K562 (cell line): ENCODE results near the gene ITPK1. TPM values are rescaled to one million over a fixed set of nuclear protein-coding genes. Genes with fewer than 3 reads are reported as not detected.

Experiments used
- ATAC-seq: fragments of 200-7000 bp; cut with Tn5 transposase; 3 replicates; pipeline ENCODE4 v1.9.1; 2020; ENCODE audit warnings: moderate library complexity
- BruUV-seq: library from RNA; stranded (reverse); fragments of 400-500 nt; replicated peaks from 2 replicates; lab custom pipeline; 2021; lab: Mats Ljungman, UMichigan
- CTCF ChIA-PET: fragments of 300-600 bp; formaldehyde crosslinking; extraction: SDS; loops from one replicate; lab custom pipeline; 2021; ENCODE audit warnings: low intra/inter-chr PET ratio; lab: Yijun Ruan, JAX
- POLR2A ChIA-PET: fragments of 300-600, 350-650 bp; sonication (Branson Sonifier 250); formaldehyde crosslinking; extraction: SDS; loops from one replicate; lab custom pipeline; 2021; ENCODE audit warnings: antibody characterized with exemption, inconsistent platforms; lab: Yijun Ruan, JAX
- DNase-seq, 4 experiments: peaks; one replicate each; pipeline versions ENCODE4 v3.0.0 to v3.0.0-alpha.2; 2011 to 2018; ENCODE audit warnings: low spot score in 3 of 4, mixed read lengths in 3 of 4; ENCODE audit errors: extremely low read depth in 1 of 4
- FAIRE-seq: peaks from 2 replicates; lab custom pipeline; 2011; peaks lifted over from hg19 to GRCh38; lab: Jason Lieb, UNC
- H2AFZ ChIP-seq: 2 replicates; pipeline ENCODE4 v1.6.0; 2011; ENCODE audit warnings: low read depth, low read length, control low read depth, inconsistent platforms
- H3K27ac ChIP-seq: fragments of 200-600 bp; 3 replicates; pipeline ENCODE4 v1.8.0; 2011; ENCODE audit warnings: low read depth, mild to moderate bottlenecking, control low read depth, inconsistent platforms, low read length, moderate library complexity, mixed read lengths; ENCODE audit errors: extremely low read depth
- H3K27me3 ChIP-seq, 2 experiments: fragments of 300-600 bp in 1 of 2; 2 replicates in 1 of 2; 3 replicates in 1 of 2; pipeline versions ENCODE4 v1.6.0 to v1.8.0; 2011; ENCODE audit warnings: inconsistent platforms in 2 of 2, low read length in 2 of 2, mild to moderate bottlenecking in 1 of 2, mixed read lengths in 1 of 2, moderate library complexity in 1 of 2; ENCODE audit not compliant: control insufficient read depth in 2 of 2, insufficient read depth in 2 of 2
- H3K36me3 ChIP-seq: fragments of 300-600 bp; 3 replicates; pipeline ENCODE4 v1.8.0; 2011; ENCODE audit warnings: mild to moderate bottlenecking, low read length, inconsistent platforms; ENCODE audit not compliant: control insufficient read depth, insufficient read depth
- H3K4me1 ChIP-seq, 2 experiments: fragments of 200-600 bp in 1 of 2; replicated peaks in 1 of 2; 2 replicates in 1 of 2; 3 replicates in 1 of 2; pipeline versions ENCODE4 v1.5.1 to v1.8.0; 2011; ENCODE audit warnings: inconsistent platforms in 2 of 2, low read length in 2 of 2, mild to moderate bottlenecking in 1 of 2, mixed read lengths in 1 of 2, moderate library complexity in 1 of 2; ENCODE audit not compliant: control insufficient read depth in 2 of 2, insufficient read depth in 2 of 2
- H3K4me2 ChIP-seq: 2 replicates; pipeline ENCODE4 v1.6.1; 2011; ENCODE audit warnings: low read length, control low read depth, inconsistent platforms, mixed read lengths; ENCODE audit not compliant: insufficient read depth
- H3K4me3 ChIP-seq: fragments of 200-600 bp; sonication (generic), shearing (Covaris generic); 2 replicates; pipeline ENCODE4 v1.5.1; 2016; ENCODE audit warnings: control low read depth, inconsistent platforms
- H3K79me2 ChIP-seq: fragments of 200-600 bp; 3 replicates; pipeline ENCODE4 v1.8.0; 2011; ENCODE audit warnings: low read length, inconsistent platforms; ENCODE audit not compliant: control insufficient read depth, insufficient read depth
- H3K9ac ChIP-seq, 2 experiments: 2 replicates each; pipeline versions ENCODE4 v1.6.0 to v1.6.1; 2011; ENCODE audit warnings: low read depth in 2 of 2, low read length in 2 of 2, control low read depth in 1 of 2, inconsistent platforms in 1 of 2, mild to moderate bottlenecking in 1 of 2, mixed read lengths in 1 of 2; ENCODE audit not compliant: insufficient read depth in 1 of 2
- H3K9me1 ChIP-seq: one replicate; pipeline ENCODE4 v1.6.0; 2011; ENCODE audit warnings: inconsistent platforms, mild to moderate bottlenecking, low read length, moderate library complexity; ENCODE audit not compliant: control insufficient read depth, insufficient read depth
- H3K9me3 ChIP-seq: replicated peaks from 2 replicates; pipeline ENCODE4 v1.5.1; 2011; ENCODE audit warnings: low read depth, low read length, inconsistent platforms; ENCODE audit not compliant: control insufficient read depth, insufficient read depth
- H4K20me1 ChIP-seq: replicated peaks from 2 replicates; pipeline ENCODE4 v1.6.1; 2011; ENCODE audit warnings: low read length, inconsistent platforms, mixed read lengths; ENCODE audit not compliant: control insufficient read depth, insufficient read depth
- NRF1 ChIP-seq, 2 experiments: fragments of 450-650 bp; IDR thresholded peaks in 1 of 2; conservative IDR thresholded peaks in 1 of 2; 2 replicates each; pipeline ENCODE4 v1.6.1; 2014; ENCODE audit warnings: mild to moderate bottlenecking in 2 of 2
- ZBTB33 ChIP-seq: sonication (generic); formaldehyde crosslinking; IDR thresholded peaks from 2 replicates; pipeline ENCODE4 v1.8.1; 2023; ENCODE audit warnings: mild to moderate bottlenecking, missing genetic modification reagents
- WGBS: fragments of 100-300 bp; shearing (Covaris generic); methylation state at CpG from one replicate; pipeline ENCODE4 v1.1.6; 2016; ENCODE audit warnings: low coverage, mixed read lengths; ENCODE audit not compliant: insufficient coverage; ENCODE audit errors: missing lambda C conversion rate; 5-methylcytosine and 5-hydroxymethylcytosine counted together
- in situ Hi-C: fragments of 300-500 bp; cut with MboI; formaldehyde crosslinking; loops from 4 replicates; pipeline ENCODE4 v1.15.0; 2018; ENCODE audit warnings: inconsistent platforms, mixed read lengths
- intact Hi-C: fragments of 100-400 bp; cut with micrococcal nuclease; formaldehyde crosslinking; loops from 2 replicates; pipeline ENCODE4 v1.14.2; 2022
- polyA plus RNA-seq, 8 experiments: library from polyadenylated mRNA; depleted of rRNA in 4 of 8; stranded (reverse) in 5 of 8; unstranded in 3 of 8; fragments of >200 nt; fragmentation: Nextera tagmentation in 2 of 8; fragmentation: Illumina TruSeq in 1 of 8; extraction: Ambion mirVana in 2 of 8; extraction: Trizol in 1 of 8; gene quantifications; 2 replicates each; pipeline versions ENCODE4 v1.2.1 to v1.2.3, GENCODE V29; 2011 to 2014; ENCODE audit warnings: inconsistent platforms in 1 of 8, missing spikeins in 1 of 8
- total RNA-seq, 7 experiments: library from RNA; depleted of rRNA in 6 of 7; stranded (reverse); fragments of >200 nt in 6 of 7; fragmentation: Illumina TruSeq in 2 of 7; extraction: Trizol in 2 of 7; gene quantifications; 2 replicates each; pipeline versions ENCODE4 v1.2.1 to v1.2.3, GENCODE V29; 2011 to 2021; ENCODE audit warnings: low replicate concordance in 1 of 7

The ITPK1 gene
- total and polyA plus RNA-seq, 9 of the 15 experiments (the other 6 are each of a cell fraction or from before 2014, with no cell fraction given) = 1.2 to 39.2 (median 23.0) TPM

DNA sequence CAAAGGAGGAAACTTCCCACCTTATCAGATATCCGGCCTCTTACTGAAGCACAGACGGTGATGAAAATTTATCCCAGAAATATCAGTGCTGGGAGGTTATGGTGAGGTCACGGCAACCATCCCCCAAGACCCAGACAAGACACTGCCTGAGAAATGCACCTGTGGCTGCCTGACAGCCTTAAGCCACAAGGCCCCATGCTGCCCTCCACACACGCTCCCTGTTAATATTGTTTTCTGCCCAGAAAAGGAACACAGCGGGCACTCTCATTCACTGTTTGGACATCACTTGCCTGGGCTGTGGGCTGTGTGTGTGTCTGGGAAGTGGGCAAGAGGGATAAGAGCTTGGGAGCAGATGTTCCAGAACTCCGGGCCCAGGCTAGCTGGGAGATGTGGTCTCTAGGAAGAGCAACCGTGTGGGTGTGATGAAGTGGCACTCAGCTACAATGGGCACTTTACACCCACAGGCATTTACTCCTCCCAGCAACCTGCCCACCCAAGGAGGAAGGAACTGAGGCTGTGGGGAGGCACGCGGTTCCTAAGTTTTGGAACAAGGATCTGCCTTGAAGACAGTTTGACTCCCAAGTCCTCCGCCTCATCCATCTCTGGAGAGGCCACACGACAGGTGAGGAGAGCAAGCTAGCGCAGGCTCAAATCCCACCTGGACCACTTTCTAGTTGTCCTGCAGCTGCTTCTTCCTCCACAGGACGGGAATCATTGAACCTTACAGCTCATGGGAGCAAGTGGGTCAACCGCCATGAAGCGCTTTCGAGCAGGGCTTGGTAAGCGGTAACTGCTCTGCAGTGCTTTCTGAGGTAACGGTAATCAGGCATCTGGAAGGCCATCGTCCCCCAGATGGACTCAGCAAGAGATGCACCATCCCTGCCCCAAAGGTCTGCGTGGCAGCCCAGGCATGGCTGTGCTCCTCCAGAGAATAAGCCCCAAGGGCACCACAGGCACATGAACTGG is 101.4 kb downstream of the ITPK1 start:
- no peak for FAIRE-seq
- no peak for ATAC-seq
- 74% methylated on average over 19 of the region's 20 CpGs for WGBS
- H3K27ac ChIP-seq = no peak overlapping the region
- H4K20me1 ChIP-seq = peaks cover 2% of the 10 kb centered on the region; the same call in 1 of the 2 replicates
- POLR2A ChIA-PET = interaction anchor here (0.6 kb wide), 1 partner anchor 10 kb away, joined by 4 read pairs; no protein-coding TSS in a partner anchor
- no TSS peak for BruUV-seq
- H3K79me2 ChIP-seq = no peaks in the 10 kb centered on the region
- no peaks in the 10 kb centered on the region; the same call in 2 of the 3 replicates for H3K36me3 ChIP-seq
- DNase-seq = no peak
- no peak overlapping the region for H3K4me2 ChIP-seq
- peak; percentile 95 for TF ChIP-seq ZBTB33 (CRISPR knock-in tag)
- TF ChIP-seq NRF1 (conservative IDR thresholded peaks at IDR 0.05 in 1 of 2, IDR thresholded peaks at IDR 0.05 in 1 of 2) = no peak
- TF ChIP-seq, all 486 proteins: peak for 1
- Histone ChIP-seq H3K4me1 (peaks cover 3 to 21% of the 10 kb centered on the region in 2 experiments; a peak in 4 of 5 replicates), H3K9me1 (no peaks in the 10 kb centered on the region), H3K27me3 (no peaks in the 10 kb centered on the region), H3K9me3 (no peaks in the 10 kb centered on the region), H3K9ac (no peak overlapping the region), H2AFZ (no peak overlapping the region), H3K4me3 (no peak overlapping the region)
- intact Hi-C loops = no loop called here
- in situ Hi-C loops = no loop called here
- CTCF ChIA-PET = interaction anchor here (0.6 kb wide), 1 partner anchor 58 kb away, joined by 3 read pairs; no protein-coding TSS in a partner anchor
